ENCODE measurements around the gene MEGF6.

MEGF6 gene

GRCh38 chr1:3540876-3541275 is 70.4 kb downstream of the MEGF6 start:
- TF ChIP-seq CTCF (IDR thresholded peaks at IDR 0.05; ENCODE audit: low read depth, low read length, missing control alignments): no peak
- DNase-seq (ENCODE audit: extremely low read depth, low read depth): no peak
- no peak overlapping the region for H3K4me3 ChIP-seq (replicated peaks; ENCODE audit: low read depth, low read length)

GRCh38 chr1:3539707-3540425 is 71.4 kb downstream of the MEGF6 start:
- TF ChIP-seq CTCF (IDR thresholded peaks at IDR 0.05; ENCODE audit: low read depth, low read length, missing control alignments): no peak
- DNase-seq (ENCODE audit: extremely low read depth, low read depth): no peak
- no peak overlapping the region for H3K4me3 ChIP-seq (replicated peaks; ENCODE audit: low read depth, low read length)

GRCh38 chr1:3537359-3537758 is 73.9 kb downstream of the MEGF6 start:
- no peak for DNase-seq (ENCODE audit: extremely low read depth, low read depth)
- no peak overlapping the region for H3K4me3 ChIP-seq (replicated peaks; ENCODE audit: low read depth, low read length)
- TF ChIP-seq CTCF (IDR thresholded peaks at IDR 0.05; ENCODE audit: low read depth, low read length, missing control alignments): no peak

- H3K4me3 ChIP-seq (replicated peaks; ENCODE audit: low read depth, low read length): no peak overlapping the region
- TF ChIP-seq CTCF (IDR thresholded peaks at IDR 0.05; ENCODE audit: low read depth, low read length, missing control alignments): no peak
- DNase-seq (ENCODE audit: extremely low read depth, low read depth): no peak
Observed at GRCh38 chr1:3536420-3537195, 74.7 kb downstream of the MEGF6 start.

- DNase-seq (ENCODE audit: extremely low read depth, low read depth): no peak
- no peak for TF ChIP-seq CTCF (IDR thresholded peaks at IDR 0.05; ENCODE audit: low read depth, low read length, missing control alignments)
- H3K4me3 ChIP-seq (replicated peaks; ENCODE audit: low read depth, low read length): no peak overlapping the region
Observed at GRCh38 chr1:3535732-3536131, 75.6 kb downstream of the MEGF6 start.

- TF ChIP-seq CTCF (IDR thresholded peaks at IDR 0.05; ENCODE audit: low read depth, low read length, missing control alignments): no peak
Observed at GRCh38 chr1:3534803-3535637, 76.3 kb downstream of the MEGF6 start.

More at GRCh38 chr1:3534803-3535637, 76.3 kb downstream of the MEGF6 start:
- no peak overlapping the region for H3K4me3 ChIP-seq (replicated peaks; ENCODE audit: low read depth, low read length)
- DNase-seq (ENCODE audit: extremely low read depth, low read depth): no peak

Data from HFF-Myc (cell line).